ENCODE results near the gene ATG7.

Gene ATG7

DNA sequence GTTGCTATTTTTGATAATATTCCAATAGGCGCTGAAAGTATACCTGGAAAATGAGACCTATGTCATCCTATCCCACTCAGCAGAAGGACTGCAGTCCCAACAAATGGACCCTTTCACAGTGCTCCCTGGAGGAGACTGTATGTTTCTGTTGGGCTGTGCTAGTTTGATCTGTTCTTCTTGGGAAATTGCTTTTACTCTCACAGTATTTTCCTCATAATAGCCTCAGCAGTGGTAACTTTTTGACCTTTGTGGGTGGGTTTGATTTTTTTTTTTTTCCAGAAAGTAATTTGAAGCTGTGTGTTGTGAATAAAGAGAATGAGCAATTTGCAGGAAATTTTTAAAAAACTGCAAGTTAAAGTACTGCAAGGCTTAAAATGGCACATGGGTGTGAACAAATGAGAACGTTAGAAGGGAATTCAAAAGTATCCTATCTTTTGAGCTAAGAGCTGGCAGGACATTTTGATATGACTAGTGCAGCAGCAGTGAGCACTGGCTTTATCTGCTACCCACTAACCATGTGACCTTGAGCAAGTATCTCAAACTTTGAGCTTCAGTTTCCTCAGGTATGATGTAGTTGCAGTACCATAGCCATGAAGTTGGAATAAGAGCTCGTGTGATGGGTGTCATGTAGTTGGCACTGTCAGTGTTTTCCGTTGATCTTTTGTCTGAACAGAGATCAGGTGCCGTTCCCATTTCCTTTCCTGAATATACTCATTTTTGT is 118.4 kb downstream of the ATG7 start:
- DNase-seq (ENCODE audit: low spot score): no peak
- no peak for TF ChIP-seq CTCF (IDR thresholded peaks at IDR 0.05; ENCODE audit: extremely low read depth, missing control alignments)

DNA sequence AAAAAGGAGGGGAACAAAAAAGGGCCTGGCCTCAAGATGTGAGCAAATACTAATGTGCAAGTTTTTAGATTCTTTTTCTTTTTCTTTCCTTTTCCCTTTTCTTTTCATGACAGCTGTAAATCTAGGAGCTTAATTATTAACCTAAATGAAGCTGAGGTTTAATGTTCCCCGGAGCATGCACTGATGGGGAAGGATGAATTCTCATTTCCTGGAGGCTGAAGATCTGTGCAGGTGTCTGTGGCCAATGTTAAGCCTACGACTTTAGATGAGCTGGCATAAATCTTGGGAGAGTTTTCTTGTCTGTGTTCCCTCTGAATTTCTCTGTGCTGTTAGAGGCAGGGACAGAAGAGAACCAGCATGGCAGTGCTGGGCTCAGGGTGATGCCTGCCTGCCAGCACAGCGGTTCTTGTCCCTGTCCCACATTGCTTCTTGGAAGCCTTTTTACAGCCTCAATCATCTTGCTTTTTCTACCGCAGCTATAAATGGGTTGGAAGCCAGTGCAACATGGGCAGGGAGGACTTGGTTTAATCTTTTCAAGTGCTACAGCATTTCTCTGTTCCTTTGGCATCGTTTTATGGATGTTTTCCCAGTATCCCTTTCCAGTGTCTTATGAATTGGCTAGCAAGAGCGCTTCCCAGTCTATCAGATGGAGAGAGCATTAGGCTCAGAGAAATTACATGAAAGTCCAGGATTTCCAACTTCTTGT is 119.1 kb downstream of the ATG7 start:
- no peak for DNase-seq (ENCODE audit: low spot score)
- no peak for TF ChIP-seq CTCF (IDR thresholded peaks at IDR 0.05; ENCODE audit: extremely low read depth, missing control alignments)

DNA sequence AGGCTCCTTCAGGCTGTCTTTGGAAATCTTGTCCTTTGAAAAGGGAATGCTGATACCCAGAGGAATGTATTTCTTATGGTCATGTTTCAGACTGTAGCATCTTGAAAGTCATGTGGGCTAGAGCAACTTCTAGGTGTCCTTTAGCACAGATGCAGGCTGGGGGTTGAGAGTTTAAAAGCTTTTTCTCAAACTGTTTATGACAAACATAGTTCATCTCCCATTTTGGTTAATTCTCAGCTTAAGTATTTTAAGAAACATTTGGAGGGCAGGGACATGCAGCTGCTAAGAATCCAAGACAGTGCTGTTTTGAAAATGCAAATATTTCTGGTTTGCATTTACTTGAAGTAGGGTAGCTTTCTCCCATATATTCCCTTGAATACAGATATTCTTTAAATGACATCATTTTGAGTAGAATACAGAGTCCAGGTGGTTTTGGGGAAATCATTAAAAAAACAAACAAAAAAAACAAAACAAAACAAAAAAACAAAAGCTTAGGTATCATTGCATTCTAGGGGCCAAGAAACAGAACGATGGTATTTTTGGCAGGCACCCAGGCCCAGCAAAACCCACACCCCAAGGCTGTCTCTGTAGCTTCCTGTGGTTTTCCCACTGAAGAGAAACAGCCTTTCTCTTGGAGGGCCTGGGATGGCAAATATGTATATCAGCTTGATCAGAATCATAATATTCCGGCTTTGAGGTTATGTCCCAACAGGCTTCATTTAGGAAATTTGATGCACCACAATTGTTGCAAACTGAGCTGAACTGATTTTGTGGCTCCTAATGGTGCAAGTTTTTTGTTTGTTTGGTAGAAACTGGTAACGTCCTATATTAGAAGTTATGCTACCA is 120.0 kb downstream of the ATG7 start:
- TF ChIP-seq CTCF (IDR thresholded peaks at IDR 0.05; ENCODE audit: extremely low read depth, missing control alignments): no peak
- DNase-seq (ENCODE audit: low spot score): no peak

DNA sequence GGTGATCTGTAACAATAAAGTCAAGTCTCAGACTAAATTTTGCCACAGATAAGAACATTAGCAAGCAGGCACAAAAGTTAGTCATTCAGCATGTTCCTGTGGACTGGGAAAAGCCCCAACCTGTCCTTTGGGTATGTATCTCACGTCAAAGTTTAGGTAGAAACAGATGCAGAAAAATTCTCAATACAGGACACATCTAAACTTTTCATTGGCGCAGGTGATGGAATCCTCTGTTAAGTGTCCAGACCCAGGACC is 120.6 kb downstream of the ATG7 start:
- no peak for TF ChIP-seq CTCF (IDR thresholded peaks at IDR 0.05; ENCODE audit: extremely low read depth, missing control alignments)
- DNase-seq (ENCODE audit: low spot score): no peak

- no peak for TF ChIP-seq CTCF (IDR thresholded peaks at IDR 0.05; ENCODE audit: extremely low read depth, missing control alignments)
- no peak for DNase-seq (ENCODE audit: low spot score)
These were observed 121.2 kb downstream of the ATG7 start for GRCh38 chr3:11393401-11393800.

DNA sequence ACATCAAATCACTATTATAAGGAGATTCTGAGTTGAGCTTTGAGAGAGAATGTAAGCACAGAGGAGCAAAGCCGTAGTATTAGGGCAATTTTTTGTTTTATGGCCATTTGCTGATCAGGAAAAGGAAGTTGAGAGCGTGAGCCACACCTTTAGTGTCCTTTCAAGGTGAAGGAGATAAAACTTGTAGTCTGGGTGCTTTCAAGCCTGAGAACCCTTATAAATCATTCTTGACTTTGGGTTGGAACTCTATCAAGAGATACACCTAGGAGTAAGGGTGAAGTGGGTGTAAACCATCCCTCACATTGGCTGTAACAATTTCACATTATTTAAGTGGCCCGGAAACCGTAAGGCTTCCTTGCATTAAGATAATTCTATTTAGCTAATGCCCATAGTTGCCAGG is 122.2 kb downstream of the ATG7 start:
- TF ChIP-seq CTCF (IDR thresholded peaks at IDR 0.05; ENCODE audit: extremely low read depth, missing control alignments): no peak

GRCh38 chr3:11400213-11400612 is 128.0 kb downstream of the ATG7 start:
- no peak for TF ChIP-seq CTCF (IDR thresholded peaks at IDR 0.05; ENCODE audit: extremely low read depth, missing control alignments)
- DNase-seq (ENCODE audit: low spot score): no peak

More for the DNA sequence above, 122.2 kb downstream of the ATG7 start:
- no peak for DNase-seq (ENCODE audit: low spot score)
